ENCODE measurements around the gene OR10A6. TPM values are rescaled to one million over a fixed set of nuclear protein-coding genes. Genes with fewer than 3 reads are reported as not detected.

OR10A6 gene
- total RNA-seq, 4 donors from 2014 or later, result not detected

- WGBS, 2 donors, result 67 to 69% methylated on average over 2 of the region's 2 CpGs
These were observed 37.3 kb downstream of the OR10A6 start for GRCh38 chr11:7893796-7894195.

GRCh38 chr11:7892840-7893254, 38.2 kb downstream of the OR10A6 start:
- DNase-seq (ENCODE audit: low spot score in 2 of 2), result no peak
- Histone ChIP-seq H3K27ac (peak overlapping the region in 3 of 4 donors; percentile 27 to 54 (median 30)), H3K9me3 (no peaks in the 10 kb centered on the region), H3K4me3 (no peak overlapping the region), H3K36me3 (no peaks in the 10 kb centered on the region), H3K4me1 (peaks cover 0 to 23% (median 4%) of the 10 kb centered on the region in 4 donors), H3K27me3 (no peaks in the 10 kb centered on the region)
- TF ChIP-seq CTCF (IDR thresholded peaks at IDR 0.05) (peak; percentile 60 to 74 (median 68)), POLR2A (IDR thresholded peaks at IDR 0.05) (no peak)
- 6 to 10% methylated on average over 2 of the region's 2 CpGs for WGBS, 2 donors

More at GRCh38 chr11:7893796-7894195, 37.3 kb downstream of the OR10A6 start:
- Histone ChIP-seq H3K36me3 (no peaks in the 10 kb centered on the region), H3K4me1 (peaks cover 0 to 23% (median 4%) of the 10 kb centered on the region in 4 donors), H3K27ac (peak overlapping the region in 3 of 4 donors; percentile 18 to 54 (median 18)), H3K4me3 (no peak overlapping the region), H3K27me3 (no peaks in the 10 kb centered on the region), H3K9me3 (no peaks in the 10 kb centered on the region)
- DNase-seq (ENCODE audit: low spot score in 2 of 2), result no peak
- TF ChIP-seq POLR2A (IDR thresholded peaks at IDR 0.05) (no peak), EP300 (IDR thresholded peaks at IDR 0.05) (no peak), CTCF (IDR thresholded peaks at IDR 0.05) (no peak)

- WGBS, 2 donors, result 47% methylated on average over 6 of the region's 6 CpGs
- H3K9me3 ChIP-seq, result no peaks in the 10 kb centered on the region
- no peaks in the 10 kb centered on the region for H3K27me3 ChIP-seq
- H3K4me3 ChIP-seq, result no peak overlapping the region
- DNase-seq (ENCODE audit: low spot score in 2 of 2), result no peak
- peak overlapping the region in 1 of 4 donors; percentile 54 for H3K27ac ChIP-seq
- TF ChIP-seq POLR2A (IDR thresholded peaks at IDR 0.05), result no peak
- no peak for TF ChIP-seq EP300 (IDR thresholded peaks at IDR 0.05)
- TF ChIP-seq CTCF (IDR thresholded peaks at IDR 0.05), result no peak
- H3K36me3 ChIP-seq, result no peaks in the 10 kb centered on the region
- H3K4me1 ChIP-seq, result peaks cover 0 to 23% (median 4%) of the 10 kb centered on the region in 4 donors
These were observed 38.9 kb downstream of the OR10A6 start for GRCh38 chr11:7892059-7892699.

GRCh38 chr11:7890417-7891172, 40.5 kb downstream of the OR10A6 start:
- H3K4me1 ChIP-seq, result peaks cover 0 to 20% (median 4%) of the 10 kb centered on the region in 4 donors
- no peaks in the 10 kb centered on the region for H3K36me3 ChIP-seq
- WGBS, 2 donors, result 23% methylated on average over 6 of the region's 6 CpGs
- no peaks in the 10 kb centered on the region for H3K9me3 ChIP-seq
- H3K27ac ChIP-seq, result peak overlapping the region in 1 of 4 donors; percentile 13
- peak overlapping the region in 1 of 4 donors; percentile 20 for H3K4me3 ChIP-seq
- TF ChIP-seq CTCF (IDR thresholded peaks at IDR 0.05) (no peak), EP300 (IDR thresholded peaks at IDR 0.05) (no peak), POLR2A (IDR thresholded peaks at IDR 0.05) (no peak)
- no peaks in the 10 kb centered on the region for H3K27me3 ChIP-seq
- no peak for DNase-seq (ENCODE audit: low spot score in 2 of 2)

- Histone ChIP-seq H3K27ac (no peak overlapping the region), H3K4me3 (peak overlapping the region in 1 of 4 donors; percentile 20), H3K4me1 (peaks cover 0 to 20% (median 4%) of the 10 kb centered on the region in 4 donors), H3K27me3 (no peaks in the 10 kb centered on the region), H3K9me3 (no peaks in the 10 kb centered on the region), H3K36me3 (no peaks in the 10 kb centered on the region)
- TF ChIP-seq CTCF (IDR thresholded peaks at IDR 0.05), result no peak
- no peak for TF ChIP-seq EP300 (IDR thresholded peaks at IDR 0.05)
- TF ChIP-seq POLR2A (IDR thresholded peaks at IDR 0.05), result no peak
- no peak for DNase-seq (ENCODE audit: low spot score in 2 of 2)
- WGBS, 2 donors, result 39 to 46% methylated on average over 5 of the region's 5 CpGs
These were observed 41.1 kb downstream of the OR10A6 start for GRCh38 chr11:7889985-7890384.

All from tibial nerve (tissue), 4 donors.